ENCODE results near the gene ZNF836.
"Not testable (repeated sequence)": the region's sequence is repeated elsewhere in the genome, so short reads cannot be mapped to it uniquely, and the experiment has no call there.

Gene ZNF836

GRCh38 chr19:52171321-52172169 lies at the start of gene ZNF836:
Gene ZNF836 (minus strand): TSS chr19:52171621. CDS start chr19:52168072, 3,549 bp downstream.
- peak; percentile 87 to 89 for DNase-seq (ENCODE audit: low read depth in 2 of 2)

- DNase-seq (ENCODE audit: low read depth in 2 of 2) = no peak
Observed at GRCh38 chr19:52221031-52221430, 49.6 kb upstream of the ZNF836 start.

- no peak for DNase-seq (ENCODE audit: low read depth in 2 of 2)
Observed at GRCh38 chr19:52219611-52220010, 48.2 kb upstream of the ZNF836 start.

- DNase-seq (ENCODE audit: low read depth in 2 of 2) = no peak
Observed at GRCh38 chr19:52217576-52217975, 46.2 kb upstream of the ZNF836 start.

- no peak for DNase-seq (ENCODE audit: low read depth in 2 of 2)
Observed at GRCh38 chr19:52216401-52216800, 45.0 kb upstream of the ZNF836 start.

- no peak for DNase-seq (ENCODE audit: low read depth in 2 of 2)
Observed at GRCh38 chr19:52214241-52214640, 42.8 kb upstream of the ZNF836 start.

GRCh38 chr19:52212572-52213255 lies 41.3 kb upstream of the ZNF836 start:
- DNase-seq (ENCODE audit: low read depth in 2 of 2) = no peak

GRCh38 chr19:52211926-52212571 lies 40.6 kb upstream of the ZNF836 start:
- no peak for DNase-seq (ENCODE audit: low read depth in 2 of 2)

GRCh38 chr19:52211203-52211602 lies 39.8 kb upstream of the ZNF836 start:
- no peak for DNase-seq (ENCODE audit: low read depth in 2 of 2)

GRCh38 chr19:52206481-52206880 lies 35.1 kb upstream of the ZNF836 start:
- DNase-seq (ENCODE audit: low read depth in 2 of 2) = no peak

- not testable (repeated sequence) for DNase-seq (ENCODE audit: low read depth in 2 of 2)
Observed at GRCh38 chr19:52200755-52201391, 29.5 kb upstream of the ZNF836 start.

- no peak for DNase-seq (ENCODE audit: low read depth in 2 of 2)
Observed at GRCh38 chr19:52200044-52200443, 28.6 kb upstream of the ZNF836 start.

GRCh38 chr19:52198678-52199077 lies 27.3 kb upstream of the ZNF836 start:
- no peak for DNase-seq (ENCODE audit: low read depth in 2 of 2)

- DNase-seq (ENCODE audit: low read depth in 2 of 2) = no peak
Observed at GRCh38 chr19:52197964-52198363, 26.5 kb upstream of the ZNF836 start.

- DNase-seq (ENCODE audit: low read depth in 2 of 2) = no peak
Observed at GRCh38 chr19:52196256-52196967, 25.0 kb upstream of the ZNF836 start.

GRCh38 chr19:52191951-52192350 lies 20.5 kb upstream of the ZNF836 start:
- no peak for DNase-seq (ENCODE audit: low read depth in 2 of 2)

GRCh38 chr19:52191389-52191788 lies 20.0 kb upstream of the ZNF836 start:
- no peak for DNase-seq (ENCODE audit: low read depth in 2 of 2)

GRCh38 chr19:52190487-52191293 lies 19.3 kb upstream of the ZNF836 start:
- no peak for DNase-seq (ENCODE audit: low read depth in 2 of 2)

- DNase-seq (ENCODE audit: low read depth in 2 of 2) = peak; percentile 91 to 96
Observed at GRCh38 chr19:52189735-52190486, 18.5 kb upstream of the ZNF836 start, which contains the start of gene PPP2R1A. Gene PPP2R1A (plus strand): TSS chr19:52190052. CDS start chr19:52190097, 45 bp downstream.
